Stimulated activated CD8-positive, alpha-beta memory T cell treated with anti-CD3 and anti-CD28 coated beads, Interleukin-7, amount 100 ng/mL, for 4 hours (primary cell): ENCODE data around the gene SLC4A11.

Source experiments
- DNase-seq, 2 donors: peaks; one replicate each; pipeline ENCODE4 v3.0.0-alpha.2; 2020; ENCODE audit warnings: low read depth in 2 of 2

The SLC4A11 gene

GRCh38 chr20:3246682-3247081, 7.7 kb upstream of the SLC4A11 start:
- no peak for DNase-seq

GRCh38 chr20:3245711-3246110, 6.7 kb upstream of the SLC4A11 start:
- no peak for DNase-seq

GRCh38 chr20:3245156-3245555, 6.2 kb upstream of the SLC4A11 start:
- DNase-seq = no peak

GRCh38 chr20:3244613-3245012, 5.6 kb upstream of the SLC4A11 start:
- no peak for DNase-seq

GRCh38 chr20:3243718-3244358, 4.8 kb upstream of the SLC4A11 start:
- no peak for DNase-seq

GRCh38 chr20:3242172-3242692, 3.2 kb upstream of the SLC4A11 start:
- no peak for DNase-seq

- no peak for DNase-seq
Measured at GRCh38 chr20:3240776-3241363, 1.9 kb upstream of the SLC4A11 start.

- DNase-seq = no peak
Measured at GRCh38 chr20:3239867-3240775, 1.1 kb upstream of the SLC4A11 start.

GRCh38 chr20:3238616-3239025, 369 bp downstream of the SLC4A11 start:
- DNase-seq = peak; percentile 21 to 30

- DNase-seq = no peak
Measured at GRCh38 chr20:3237958-3238615, 903 bp downstream of the SLC4A11 start.

- no peak for DNase-seq
Measured at GRCh38 chr20:3237011-3237957, 1.7 kb downstream of the SLC4A11 start.

GRCh38 chr20:3235666-3236324, 3.2 kb downstream of the SLC4A11 start:
- DNase-seq = no peak

GRCh38 chr20:3233991-3234498, 4.9 kb downstream of the SLC4A11 start:
- DNase-seq = no peak

GRCh38 chr20:3233131-3233990, 5.6 kb downstream of the SLC4A11 start:
- no peak for DNase-seq

- DNase-seq = no peak
Measured at GRCh38 chr20:3231889-3232588, 7.0 kb downstream of the SLC4A11 start.

- no peak for DNase-seq
Measured at GRCh38 chr20:3231116-3231515, 7.9 kb downstream of the SLC4A11 start.

- no peak for DNase-seq
Measured at GRCh38 chr20:3229798-3230197, 9.2 kb downstream of the SLC4A11 start.

GRCh38 chr20:3229158-3229557, 9.8 kb downstream of the SLC4A11 start:
- no peak for DNase-seq

- DNase-seq = no peak
Measured at GRCh38 chr20:3228750-3229032, 10.3 kb downstream of the SLC4A11 start.
